H1 (cell line): ENCODE results near the gene UGGT1. TPM values are rescaled to one million over a fixed set of nuclear protein-coding genes. Genes with fewer than 3 reads are reported as not detected.

Source experiments
- ATF3 ChIP-seq: IDR thresholded peaks from 2 replicates; pipeline ENCODE4 v1.6.1; 2011; ENCODE audit warnings: low read depth, mild to moderate bottlenecking, low read length; ENCODE audit not compliant: insufficient read depth
- BRCA1 ChIP-seq: IDR thresholded peaks from 2 replicates; pipeline ENCODE4 v1.6.1; 2012; ENCODE audit warnings: low read depth, low read length, improper control_type of control experiment
- CBX8 ChIP-seq: fragments of 300-800, 300-1000 bp; sonication (generic); IDR thresholded peaks from 2 replicates; pipeline ENCODE4 v1.7.1; 2016; ENCODE audit warnings: low read depth, low read length, borderline replicate concordance
- CEBPB ChIP-seq: IDR thresholded peaks from 2 replicates; pipeline ENCODE4 v1.6.1; 2012; ENCODE audit warnings: low read depth, low read length
- CHD7 ChIP-seq: fragments of 300-600 bp; sonication (generic); IDR thresholded peaks from 2 replicates; pipeline ENCODE4 v1.7.1; 2012; ENCODE audit warnings: low read length, moderate library complexity, mild to moderate bottlenecking, inconsistent platforms; ENCODE audit not compliant: insufficient replicate concordance
- EZH2 ChIP-seq: fragments of 200-600 bp; sonication (generic); IDR thresholded peaks from 2 replicates; pipeline ENCODE4 v1.7.1; 2012; ENCODE audit warnings: low read depth, mild to moderate bottlenecking, moderate library complexity, low read length, inconsistent platforms; ENCODE audit not compliant: severe bottlenecking
- FOSL1 ChIP-seq: IDR thresholded peaks from 2 replicates; pipeline ENCODE4 v1.6.1; 2011; ENCODE audit warnings: mild to moderate bottlenecking, low read depth, low read length, moderate library complexity; ENCODE audit not compliant: insufficient read depth
- MAX ChIP-seq: IDR thresholded peaks from 2 replicates; pipeline ENCODE4 v1.6.1; 2012; ENCODE audit warnings: inconsistent platforms
- NANOG ChIP-seq: IDR thresholded peaks from 2 replicates; pipeline ENCODE4 v1.6.1; 2011; ENCODE audit warnings: low read length, low read depth, mild to moderate bottlenecking, inconsistent platforms; ENCODE audit not compliant: insufficient read depth, poor library complexity, severe bottlenecking
- polyA plus RNA-seq, 7 experiments: library from polyadenylated mRNA; depleted of rRNA in 3 of 7; stranded (reverse) in 5 of 7; unstranded in 2 of 7; fragments of >200 nt in 5 of 7; fragments of 200-250 nt in 2 of 7; gene quantifications; 1 replicate in 5 of 7; 2 replicates in 1 of 7; 4 replicates in 1 of 7; pipeline versions ENCODE4 v1.2.1 to v1.2.3, GENCODE V29; 2011 to 2013; ENCODE audit warnings: missing spikeins in 2 of 7, mixed read lengths in 2 of 7
- total RNA-seq: library from RNA; stranded (reverse); fragmentation: NEBNext Ultra II Directional; extraction: Animal tissue kit (Norgen Biotek cat#: 25700); gene quantifications from 2 replicates; pipeline ENCODE4 v1.2.1, GENCODE V29; 2021

UGGT1 gene
- total and polyA plus RNA-seq, 2 of the 8 experiments (the other 6 are each of a cell fraction or from before 2014, with no cell fraction given), result 14.9 to 57.3 TPM

GRCh38 chr2:128139624-128140023, 48.6 kb downstream of the UGGT1 start (continued):
- TF ChIP-seq CHD7, result no peak
- TF ChIP-seq CEBPB, result no peak
- TF ChIP-seq CBX8, result no peak
- TF ChIP-seq BRCA1, result no peak
- no peak for TF ChIP-seq ATF3
- no peak for TF ChIP-seq NANOG
- no peak for TF ChIP-seq EZH2
- TF ChIP-seq FOSL1, result no peak
- no peak for TF ChIP-seq MAX
